HG03457 (cell line): ENCODE measurements around the gene KIFC1.

ENCODE experiments used
- ATAC-seq: cut with Tn5 transposase; IDR thresholded peaks from one replicate; pipeline ENCODE4 v1.9.1; 2021; ENCODE audit warnings: moderate number of reproducible peaks; ENCODE audit not compliant: unreplicated experiment

KIFC1 gene

DNA sequence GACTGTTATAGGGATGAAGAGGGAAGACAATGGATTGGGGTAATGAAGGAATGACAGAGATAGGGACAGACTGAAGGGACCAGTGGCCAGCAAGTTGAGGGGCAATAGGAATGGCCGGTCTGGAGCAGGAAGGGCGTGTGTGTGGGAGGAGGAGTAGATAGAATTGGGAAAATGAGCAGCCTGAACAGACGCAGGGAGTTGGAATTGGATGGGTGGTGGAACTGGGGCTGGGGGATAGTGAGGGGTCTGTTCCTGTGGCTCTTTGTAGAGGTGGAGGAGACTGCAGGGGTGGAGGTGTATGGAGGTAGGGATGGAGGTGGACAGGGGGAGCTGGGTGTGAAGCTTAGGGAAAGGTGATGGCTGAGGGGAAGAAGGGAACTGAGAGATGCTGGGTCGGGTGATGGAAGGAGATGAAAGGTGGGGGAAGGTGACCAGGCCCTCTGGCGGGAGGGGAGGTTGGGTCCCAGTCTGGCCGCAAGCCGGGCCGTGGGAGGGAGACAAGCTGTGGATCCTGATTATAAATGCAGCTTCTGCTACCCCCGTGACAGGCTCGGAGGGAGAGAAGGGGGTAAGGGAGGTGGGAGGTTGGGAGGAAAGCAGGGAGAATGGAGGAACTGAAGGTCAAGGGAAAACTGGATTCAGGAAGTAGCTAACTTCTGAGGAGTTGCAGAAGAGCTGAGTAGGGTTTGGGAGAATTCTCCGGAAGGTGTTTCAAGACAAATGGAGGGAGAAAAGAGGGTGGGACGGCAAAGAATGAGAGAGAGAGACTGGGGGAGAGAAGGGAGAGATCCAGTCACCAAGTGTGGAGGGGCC lies 33.4 kb downstream of the KIFC1 start:
- no peak for ATAC-seq

- ATAC-seq, result no peak
Measured at GRCh38 chr6:33425668-33426577, 34.3 kb downstream of the KIFC1 start.

DNA sequence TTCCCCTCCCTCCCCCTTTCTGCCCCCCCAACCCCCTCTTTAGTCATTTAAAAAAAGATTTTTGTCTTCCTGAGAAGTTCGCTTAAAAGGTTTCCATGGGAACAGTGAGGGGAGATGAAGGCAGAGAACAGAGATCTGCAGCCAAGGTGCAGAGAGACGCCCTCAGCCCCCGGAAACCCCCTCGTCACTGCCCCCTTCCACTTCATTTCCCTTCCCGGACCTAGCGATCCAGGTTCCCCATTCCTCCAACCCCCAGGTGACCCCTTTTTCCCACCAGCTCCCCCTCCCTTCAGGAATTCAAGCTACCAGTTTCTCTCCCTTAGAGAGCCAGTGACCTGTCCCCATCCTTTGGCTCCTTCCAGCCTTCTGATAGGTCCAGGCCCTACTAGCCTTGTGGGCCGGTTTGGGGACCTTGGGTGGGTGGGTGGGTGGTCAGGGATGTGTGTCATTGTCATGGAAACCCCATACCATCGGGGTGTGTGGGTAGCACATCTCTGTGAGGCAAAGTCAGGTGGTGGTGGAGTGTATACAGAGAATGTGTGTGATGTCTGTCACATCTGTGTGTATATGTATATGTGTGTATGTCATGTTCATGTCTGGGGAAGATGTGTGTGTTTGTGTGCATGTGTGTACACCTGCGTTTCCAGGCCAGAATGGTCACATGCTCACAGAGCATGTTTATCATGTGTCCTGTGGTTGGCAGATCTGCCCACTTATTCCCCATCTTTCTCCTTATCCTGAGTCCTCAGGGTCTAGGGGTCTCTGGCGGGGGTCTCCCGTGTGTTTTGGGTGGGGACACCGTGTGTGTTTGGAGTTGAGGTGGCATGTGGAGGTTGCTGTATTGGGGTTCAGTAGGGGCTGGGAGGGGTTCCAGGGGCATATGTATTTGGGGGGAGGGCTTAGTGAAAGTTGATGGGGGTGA lies 35.2 kb downstream of the KIFC1 start:
- ATAC-seq, result no peak

DNA sequence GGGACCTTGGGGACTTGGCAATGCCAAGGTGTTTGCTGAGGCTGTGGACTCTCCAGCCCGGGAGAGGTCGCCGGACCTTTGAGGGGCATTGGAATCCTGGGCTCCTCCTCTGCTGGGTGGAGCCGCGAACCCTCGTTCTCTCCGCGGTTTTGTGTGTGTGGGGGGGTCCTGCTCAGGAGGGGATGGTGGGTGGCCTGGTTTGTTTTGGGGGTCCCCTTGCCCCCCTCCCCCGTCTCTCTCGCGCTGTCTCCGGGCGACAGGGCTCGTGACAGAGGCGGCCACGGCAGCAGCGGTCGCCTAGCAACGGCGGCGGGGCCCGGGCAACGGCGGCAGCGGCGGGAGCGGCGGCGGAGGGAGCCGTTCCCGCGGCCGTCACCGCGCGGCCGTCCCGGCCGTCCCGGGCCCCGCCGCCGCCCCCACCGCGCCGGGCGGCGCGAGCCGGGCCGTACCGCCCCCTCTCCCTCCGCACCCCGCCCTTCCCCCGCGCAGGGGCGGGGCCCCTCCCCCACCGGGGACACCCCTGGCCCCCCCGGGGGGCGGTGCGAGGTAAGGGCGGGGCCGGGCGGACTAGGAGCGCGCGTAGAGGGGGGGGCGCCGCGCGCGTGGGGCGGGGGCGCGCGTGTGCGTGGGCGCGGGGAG lies 36.1 kb downstream of the KIFC1 start:
- ATAC-seq, result no peak

- no peak for ATAC-seq
Measured at GRCh38 chr6:33428224-33428965, 36.8 kb downstream of the KIFC1 start.

DNA sequence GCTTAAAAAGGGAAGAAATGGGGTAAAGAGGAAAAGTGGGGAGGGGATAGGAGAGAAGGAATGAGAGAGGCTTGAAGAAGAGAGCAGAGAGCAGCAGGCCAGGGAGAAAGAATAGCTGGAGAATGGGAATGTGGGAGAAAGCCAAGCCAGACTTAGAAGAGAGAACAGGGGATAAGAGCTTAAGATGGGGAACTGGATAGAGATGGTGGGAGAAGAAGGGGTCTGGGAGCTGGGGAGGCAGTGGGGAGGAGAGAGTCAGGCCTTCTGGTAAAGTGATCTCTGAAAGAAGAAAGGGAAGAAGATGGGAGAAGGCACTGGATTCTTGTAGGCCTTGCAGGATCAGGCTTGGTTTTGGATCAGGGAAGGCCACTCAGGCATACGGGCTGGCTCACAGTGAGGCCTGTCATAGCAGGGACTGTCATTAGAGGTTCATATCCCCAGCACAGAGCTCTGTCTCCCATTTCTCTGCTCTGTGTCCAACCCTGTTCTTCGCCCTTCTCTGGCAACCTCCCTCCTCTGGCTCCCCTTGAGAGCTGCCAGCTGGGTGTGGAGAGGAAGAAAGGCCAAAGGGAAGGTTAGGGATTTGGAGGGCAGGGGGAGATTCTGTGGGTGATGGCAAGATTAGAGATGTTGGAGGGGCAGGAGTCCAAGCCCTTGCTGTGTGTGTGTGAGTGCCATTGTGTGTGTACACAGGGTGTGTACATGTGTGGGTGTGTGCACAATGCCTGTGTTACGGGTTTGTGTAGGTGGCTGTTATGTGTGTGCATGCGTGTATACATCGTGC lies 37.5 kb downstream of the KIFC1 start:
- ATAC-seq, result no peak

GRCh38 chr6:33429750-33430052 lies 38.1 kb downstream of the KIFC1 start:
- no peak for ATAC-seq

GRCh38 chr6:33430334-33430733 lies 38.7 kb downstream of the KIFC1 start:
- ATAC-seq, result no peak

- no peak for ATAC-seq
Measured at GRCh38 chr6:33430991-33431879, 39.6 kb downstream of the KIFC1 start.

DNA sequence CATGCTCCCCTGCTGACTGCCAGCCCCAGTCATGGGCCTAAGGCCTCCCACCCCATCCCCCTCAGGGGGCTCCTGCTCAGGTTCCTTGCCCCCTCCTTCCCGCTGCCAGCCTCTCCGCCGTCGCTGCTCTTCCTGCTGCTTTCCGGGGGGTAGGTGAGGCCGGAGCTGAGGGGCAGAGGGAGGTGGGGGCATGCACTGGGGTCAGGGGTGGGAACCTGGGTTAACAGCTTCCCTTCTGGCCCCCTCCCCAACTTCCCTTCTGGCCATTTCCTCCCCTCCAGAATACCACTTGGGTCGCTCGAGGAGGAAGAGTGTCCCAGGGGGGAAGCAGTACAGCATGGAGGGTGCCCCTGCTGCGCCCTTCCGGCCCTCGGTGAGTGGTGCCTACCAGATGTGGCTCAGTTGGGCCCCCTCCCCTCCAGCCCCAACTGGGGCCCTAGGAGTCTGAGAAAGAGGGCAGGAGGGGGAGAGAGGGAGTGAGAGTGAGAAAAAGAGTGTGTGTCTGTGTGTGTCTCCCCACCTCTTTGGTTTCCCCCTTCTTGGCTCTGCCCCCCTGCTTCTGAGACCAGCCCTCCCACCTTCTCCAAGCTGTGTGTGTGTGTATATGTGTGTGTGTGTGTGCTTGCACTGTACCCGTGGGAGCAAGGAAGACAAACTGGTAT lies 40.4 kb downstream of the KIFC1 start:
- ATAC-seq, result no peak

GRCh38 chr6:33432546-33432945 lies 40.9 kb downstream of the KIFC1 start:
- no peak for ATAC-seq

DNA sequence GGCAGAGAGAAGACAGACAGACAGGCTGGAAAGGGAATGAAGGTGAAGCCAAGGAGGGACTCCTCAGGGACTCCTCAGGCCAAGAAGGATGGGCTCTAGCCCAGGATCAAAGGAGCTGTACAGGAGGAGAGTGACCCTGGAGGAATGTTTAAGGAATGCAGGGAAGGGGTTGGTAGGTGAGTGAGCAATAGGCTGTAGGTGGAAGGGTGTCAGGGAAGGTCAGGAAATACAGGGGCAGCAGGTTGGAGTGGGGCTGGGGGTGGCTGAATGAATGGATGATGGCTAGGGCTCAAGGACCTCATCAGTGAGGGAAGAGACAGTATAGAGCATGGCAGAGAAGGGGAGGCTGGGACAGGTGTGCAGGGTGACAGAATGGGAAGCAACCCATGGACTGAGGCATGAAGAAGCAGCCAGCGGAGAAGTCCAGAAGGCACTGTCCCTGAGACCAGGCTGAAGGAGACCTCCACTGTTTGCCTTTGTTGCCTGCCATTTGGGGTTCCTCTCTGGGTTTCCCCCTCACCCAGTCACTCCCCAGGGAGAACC lies 41.4 kb downstream of the KIFC1 start:
- no peak for ATAC-seq

DNA sequence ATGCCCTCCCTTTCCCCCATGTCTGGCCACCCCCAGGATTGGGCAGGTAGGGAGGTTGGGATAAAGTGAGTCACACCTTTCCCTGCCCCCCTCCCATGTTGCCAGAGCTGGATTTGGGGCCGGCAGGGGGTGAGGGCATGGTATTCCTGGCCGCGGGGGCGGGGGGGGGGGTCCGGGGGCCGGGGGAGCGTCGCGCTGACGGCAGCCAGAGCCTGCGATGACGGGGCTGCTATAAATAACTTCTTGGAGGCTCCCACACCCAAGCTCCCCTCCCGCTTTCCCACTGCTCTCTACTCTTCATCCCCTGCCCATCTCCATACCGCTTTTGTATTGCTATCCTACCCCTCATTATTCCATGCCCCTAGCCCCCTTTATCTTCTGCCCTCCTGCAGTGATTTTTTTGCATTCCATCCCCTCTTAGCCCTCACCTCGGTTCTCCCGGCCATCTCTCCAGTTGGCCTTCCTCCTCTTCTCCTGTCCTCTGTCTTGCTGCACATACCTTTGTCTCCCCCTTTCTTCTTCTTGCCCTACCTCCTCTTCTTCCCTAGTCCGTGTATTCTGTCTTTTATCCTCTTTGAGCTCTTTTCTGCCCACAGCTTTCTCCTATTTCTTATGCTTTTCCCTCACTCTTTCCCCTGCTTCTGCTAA lies 42.0 kb downstream of the KIFC1 start:
- no peak for ATAC-seq

DNA sequence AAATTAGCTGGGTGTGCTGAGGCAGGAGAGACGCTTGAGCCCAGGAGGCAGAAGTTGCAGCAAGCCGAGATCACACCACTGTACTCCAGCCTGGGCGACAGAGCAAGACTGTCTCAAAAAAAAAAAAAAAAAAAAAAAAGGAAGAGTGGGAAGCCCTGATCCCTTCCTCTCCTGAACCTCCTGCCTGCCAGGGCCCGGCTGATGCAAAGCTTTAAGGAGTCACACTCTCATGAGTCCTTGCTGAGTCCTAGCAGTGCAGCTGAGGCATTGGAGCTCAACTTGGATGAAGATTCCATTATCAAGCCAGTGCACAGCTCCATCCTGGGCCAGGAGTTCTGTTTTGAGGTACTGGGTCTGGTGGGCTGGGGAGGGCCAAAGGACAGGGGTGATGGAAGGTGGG lies 43.3 kb downstream of the KIFC1 start:
- no peak for ATAC-seq

DNA sequence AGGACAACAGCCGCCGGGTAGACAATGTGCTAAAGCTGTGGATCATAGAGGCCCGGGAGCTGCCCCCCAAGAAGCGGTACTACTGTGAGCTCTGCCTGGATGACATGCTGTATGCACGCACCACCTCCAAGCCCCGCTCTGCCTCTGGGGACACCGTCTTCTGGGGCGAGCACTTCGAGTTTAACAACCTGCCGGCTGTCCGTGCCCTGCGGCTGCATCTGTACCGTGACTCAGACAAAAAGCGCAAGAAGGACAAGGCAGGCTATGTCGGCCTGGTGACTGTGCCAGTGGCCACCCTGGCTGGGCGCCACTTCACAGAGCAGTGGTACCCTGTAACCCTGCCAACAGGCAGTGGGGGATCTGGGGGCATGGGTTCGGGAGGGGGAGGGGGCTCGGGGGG lies 46.0 kb downstream of the KIFC1 start:
- ATAC-seq, result no peak

DNA sequence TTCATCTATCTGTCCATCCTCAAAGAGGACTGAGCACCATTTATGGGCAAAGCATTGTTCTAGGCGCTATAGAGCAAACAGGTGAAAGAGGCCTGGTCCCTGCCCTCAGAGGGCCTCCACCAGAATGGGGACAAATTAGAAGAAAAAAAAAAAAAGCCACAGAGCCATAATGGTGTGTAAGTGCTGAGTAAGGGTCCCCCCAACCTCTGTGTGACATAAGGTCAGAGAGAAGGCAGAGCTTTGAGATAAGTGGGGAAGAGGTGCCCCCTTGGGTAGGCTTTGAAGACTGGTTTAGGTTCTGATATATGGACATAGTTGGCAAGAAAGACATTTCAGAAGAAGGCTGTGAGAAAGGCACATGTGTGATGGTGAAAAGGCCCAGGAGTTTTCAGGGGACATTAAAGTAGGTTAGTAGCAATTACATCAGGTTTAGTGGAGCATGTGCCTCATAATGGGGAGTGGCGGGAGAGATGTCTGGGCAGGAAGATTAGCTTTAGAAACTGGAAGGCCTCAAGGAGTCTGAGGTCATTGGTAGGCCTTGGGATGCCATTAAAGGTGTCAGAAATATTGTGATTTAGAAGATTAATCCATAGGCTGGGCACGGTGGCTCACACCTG lies 47.5 kb downstream of the KIFC1 start:
- ATAC-seq, result no peak
